NCI-H774 (cell line): Measurements from ENCODE around the gene PYHIN1.

ENCODE experiments used
- DNase-seq: peaks from one replicate; lab custom pipeline; 2025; lab: John Stamatoyannopoulos, UW

The PYHIN1 gene

GRCh38 chr1:159014003-159014571 is 82.7 kb downstream of the PYHIN1 start:
- DNase-seq = no peak

GRCh38 chr1:159014851-159015250 is 83.5 kb downstream of the PYHIN1 start:
- no peak for DNase-seq

- DNase-seq = no peak
These were observed 84.1 kb downstream of the PYHIN1 start for GRCh38 chr1:159015440-159015909.

GRCh38 chr1:159023723-159024122 is 92.4 kb downstream of the PYHIN1 start:
- no peak for DNase-seq

- DNase-seq = no peak
These were observed 93.7 kb downstream of the PYHIN1 start for GRCh38 chr1:159025043-159025442.
